Spleen (tissue), 11 donors: ENCODE data around the gene TMEM163. TPM values are rescaled to one million over a fixed set of nuclear protein-coding genes. Genes with fewer than 3 reads are reported as not detected.

Source experiments
- DNase-seq: peaks from one replicate; pipeline ENCODE4 v3.0.0-alpha.2; 2020
- H3K27ac ChIP-seq, 8 donors: fragments of 200-600 bp; sonication (generic) in 7 of 8; 1 replicate in 4 of 8; 2 replicates in 4 of 8; pipeline versions ENCODE4 v1.5.0 to v1.8.0; 2016 to 2021; ENCODE audit warnings: inconsistent platforms in 4 of 8, mild to moderate bottlenecking in 4 of 8, moderate library complexity in 1 of 8
- H3K27me3 ChIP-seq, 7 donors: fragments of 200-600 bp; sonication (generic) in 6 of 7; replicated peaks in 1 of 7; 1 replicate in 4 of 7; 2 replicates in 3 of 7; pipeline versions ENCODE4 v1.5.0 to v1.8.0; 2016 to 2021; ENCODE audit warnings: inconsistent platforms in 3 of 7, mild to moderate bottlenecking in 1 of 7
- H3K36me3 ChIP-seq, 6 donors: fragments of 200-600 bp; sonication (generic) in 5 of 6; 1 replicate in 4 of 6; 2 replicates in 2 of 6; pipeline versions ENCODE4 v1.5.0 to v1.8.0; 2016 to 2021; ENCODE audit warnings: inconsistent platforms in 2 of 6
- H3K4me1 ChIP-seq, 6 donors: fragments of 200-600 bp; sonication (generic) in 5 of 6; 1 replicate in 3 of 6; 2 replicates in 3 of 6; pipeline versions ENCODE4 v1.5.0 to v1.8.0; 2016 to 2021; ENCODE audit warnings: inconsistent platforms in 3 of 6
- H3K4me3 ChIP-seq, 8 donors: fragments of 200-600 bp; sonication (generic) in 7 of 8; 1 replicate in 4 of 8; 2 replicates in 4 of 8; pipeline versions ENCODE4 v1.5.0 to v1.8.0; 2016 to 2021; ENCODE audit warnings: inconsistent platforms in 4 of 8, mild to moderate bottlenecking in 4 of 8, moderate library complexity in 2 of 8
- H3K9me3 ChIP-seq, 8 donors: fragments of 200-600 bp; sonication (generic) in 7 of 8; 1 replicate in 4 of 8; 2 replicates in 4 of 8; pipeline versions ENCODE4 v1.5.0 to v1.8.0; 2016 to 2021; ENCODE audit warnings: inconsistent platforms in 4 of 8
- CTCF ChIP-seq, 11 experiments: fragments of 200-600 bp in 7 of 11; fragments of 450-650 bp in 4 of 11; sonication (generic) in 4 of 11; IDR thresholded peaks in 8 of 11; conservative IDR thresholded peaks in 3 of 11; 1 replicate in 7 of 11; 2 replicates in 4 of 11; pipeline versions ENCODE4 v1.4.0 to v1.8.0; 2016 to 2021; ENCODE audit warnings: antibody characterized with exemption in 11 of 11, inconsistent platforms in 4 of 11, mild to moderate bottlenecking in 1 of 11
- POLR2A ChIP-seq, 3 donors: fragments of 450-650 bp; IDR thresholded peaks; one replicate each; pipeline ENCODE4 v1.5.1; 2017; ENCODE audit warnings: antibody characterized with exemption in 3 of 3, mild to moderate bottlenecking in 1 of 3
- POLR2AphosphoS5 ChIP-seq, 3 donors: sonication (generic); formaldehyde crosslinking; IDR thresholded peaks; one replicate each; pipeline ENCODE4 v1.5.1; 2017; ENCODE audit warnings: antibody characterized with exemption in 3 of 3
- WGBS, 5 donors: extraction: QIAGEN DNeasy Blood & Tissue Kit in 3 of 5; methylation state at CpG; one replicate each; pipeline versions ENCODE4 v1.1.5 to v1.1.7; 2013 to 2018; 5-methylcytosine and 5-hydroxymethylcytosine counted together
- intact Hi-C: fragments of 100-400 bp; cut with DNase I; formaldehyde crosslinking; loops from one replicate; pipeline ENCODE4 v1.15.0; 2023; ENCODE audit warnings: low total_unique reads
- polyA plus RNA-seq, 3 donors: library from polyadenylated mRNA; stranded (reverse); fragments of 200-250 nt; gene quantifications; one replicate each; pipeline ENCODE4 v1.2.1, GENCODE V29; 2013
- total RNA-seq, 7 donors: library from RNA; depleted of rRNA in 3 of 7; stranded (reverse); fragments of >200 nt in 3 of 7; fragmentation: NEBNext Ultra II Directional in 4 of 7; extraction: Animal tissue kit (Norgen Biotek cat#: 25700) in 4 of 7; gene quantifications; one replicate each; pipeline versions ENCODE4 v1.1.0 to v1.2.1, GENCODE V29; 2016 to 2021
- donor health status: healthy with polysubstance abuse.
- donor health status: DM: no; HTN: no; CAD: no; lungs with moderate emphysema.
- donor health status: DM: no; HTN: no; CAD: no.
- donor health status: Bipolar disorder and iron deficiency.
- donor health status: healthy.
- donor health status: DM: no; HTN: no; CAD: no.
- donor health status: DM: yes; HTN: yes; CAD: no.

The TMEM163 gene
- total and polyA plus RNA-seq, 10 donors, result 2.4 to 12.5 (median 3.7) TPM

GRCh38 chr2:134575888-134576287 lies 142.9 kb downstream of the TMEM163 start:
- Histone ChIP-seq H3K9me3 (no peaks in the 10 kb centered on the region), H3K4me1 (no peaks in the 10 kb centered on the region), H3K27ac (no peak overlapping the region), H3K27me3 (no peaks in the 10 kb centered on the region), H3K4me3 (no peak overlapping the region), H3K36me3 (no peaks in the 10 kb centered on the region)
- DNase-seq, result no peak
- TF ChIP-seq POLR2AphosphoS5 (IDR thresholded peaks at IDR 0.05) (no peak), POLR2A (IDR thresholded peaks at IDR 0.05) (no peak), CTCF (IDR thresholded peaks at IDR 0.05 in 8 of 11, conservative IDR thresholded peaks at IDR 0.05 in 3 of 11) (no peak)
- intact Hi-C loops, result no loop called here
- 79 to 93% (median 89%) methylated on average over 5 of the region's 5 CpGs for WGBS, 5 donors

DNA sequence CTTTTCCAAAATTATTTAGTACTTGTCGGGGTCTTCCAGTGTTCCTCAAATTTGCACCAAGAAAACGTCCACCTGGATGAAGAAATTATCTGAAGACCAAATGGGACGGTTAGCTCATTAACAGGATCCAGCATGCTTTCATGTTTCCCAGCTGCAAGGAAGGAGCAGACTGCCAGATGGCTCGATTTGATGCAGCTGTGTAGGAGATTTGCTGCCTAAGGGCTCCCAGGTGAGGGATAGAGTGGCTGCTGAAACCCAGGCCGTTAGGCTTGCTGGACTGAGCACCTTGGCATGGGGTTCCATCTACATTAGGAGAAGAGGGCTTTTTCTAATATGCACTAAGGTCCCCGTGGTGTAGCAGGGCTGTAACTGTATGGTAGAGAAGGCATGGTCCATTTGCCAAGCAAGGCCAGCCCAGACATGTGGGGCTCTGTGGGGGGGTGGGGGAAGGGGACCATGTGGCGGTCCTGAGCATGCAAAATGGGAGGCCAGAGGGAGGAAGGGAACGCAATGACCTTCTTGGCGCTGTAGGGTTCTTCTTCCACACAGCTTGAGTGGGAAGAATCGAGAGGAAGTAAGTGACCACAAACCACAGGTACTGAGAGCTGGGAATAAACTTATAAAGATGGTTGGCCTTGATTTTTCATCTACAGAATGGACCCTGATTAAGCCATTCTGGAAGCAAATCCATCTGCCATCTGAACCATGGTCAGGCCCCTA lies 144.0 kb downstream of the TMEM163 start:
- H3K36me3 ChIP-seq, result no peaks in the 10 kb centered on the region
- no peak for DNase-seq
- no peaks in the 10 kb centered on the region for H3K9me3 ChIP-seq
- no peak for TF ChIP-seq CTCF (IDR thresholded peaks at IDR 0.05 in 8 of 11, conservative IDR thresholded peaks at IDR 0.05 in 3 of 11)
- TF ChIP-seq POLR2A (IDR thresholded peaks at IDR 0.05), result no peak
- no peak for TF ChIP-seq POLR2AphosphoS5 (IDR thresholded peaks at IDR 0.05)
- no peaks in the 10 kb centered on the region for H3K27me3 ChIP-seq
- no peaks in the 10 kb centered on the region for H3K4me1 ChIP-seq
- no peak overlapping the region for H3K4me3 ChIP-seq
- WGBS, 5 donors, result 67 to 77% (median 70%) methylated on average over 10 of the region's 10 CpGs
- intact Hi-C loops, result no loop called here
- H3K27ac ChIP-seq, result no peak overlapping the region

DNA sequence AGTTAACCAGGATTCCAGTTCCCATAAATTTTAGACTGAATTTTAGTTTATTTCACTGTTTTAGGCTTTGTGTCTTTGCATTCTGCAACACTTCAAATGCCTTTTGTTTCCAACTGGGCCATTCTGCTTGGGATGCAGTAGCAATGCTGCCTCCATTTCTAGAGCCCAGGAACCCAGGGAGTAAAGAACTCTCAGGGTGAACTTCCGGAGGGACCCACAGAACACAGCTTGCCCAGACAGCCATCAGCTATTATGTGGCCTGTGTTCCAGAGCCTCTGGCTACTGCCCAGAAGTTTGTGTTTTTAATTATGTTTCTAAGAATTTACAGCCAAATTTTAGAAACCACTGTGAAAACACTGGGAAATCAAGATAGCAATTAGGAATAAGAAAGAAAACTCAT lies 145.1 kb downstream of the TMEM163 start:
- Histone ChIP-seq H3K36me3 (no peaks in the 10 kb centered on the region), H3K27ac (no peak overlapping the region), H3K9me3 (no peaks in the 10 kb centered on the region), H3K27me3 (no peaks in the 10 kb centered on the region), H3K4me1 (no peaks in the 10 kb centered on the region), H3K4me3 (no peak overlapping the region)
- intact Hi-C loops, result no loop called here
- whole genome bisulfite sequencing, 5 donors, result 86 to 97% (median 93%) methylated on average over 1 of the region's 1 CpG
- TF ChIP-seq CTCF (IDR thresholded peaks at IDR 0.05 in 8 of 11, conservative IDR thresholded peaks at IDR 0.05 in 3 of 11), result no peak
- no peak for TF ChIP-seq POLR2A (IDR thresholded peaks at IDR 0.05)
- TF ChIP-seq POLR2AphosphoS5 (IDR thresholded peaks at IDR 0.05), result no peak
- no peak for DNase-seq

- Histone ChIP-seq H3K36me3 (no peaks in the 10 kb centered on the region), H3K4me3 (no peak overlapping the region), H3K9me3 (no peaks in the 10 kb centered on the region), H3K27me3 (no peaks in the 10 kb centered on the region), H3K27ac (no peak overlapping the region), H3K4me1 (no peaks in the 10 kb centered on the region)
- intact Hi-C loops, result no loop called here
- no peak for TF ChIP-seq POLR2A (IDR thresholded peaks at IDR 0.05)
- TF ChIP-seq POLR2AphosphoS5 (IDR thresholded peaks at IDR 0.05), result no peak
- TF ChIP-seq CTCF (IDR thresholded peaks at IDR 0.05 in 8 of 11, conservative IDR thresholded peaks at IDR 0.05 in 3 of 11), result no peak
- DNase-seq, result no peak
These were observed 145.8 kb downstream of the TMEM163 start for GRCh38 chr2:134573085-134573370.
